HG03432 (cell line): ENCODE data around the gene RANBP10.

ENCODE experiments used
- ATAC-seq: cut with Tn5 transposase; IDR thresholded peaks from one replicate; pipeline ENCODE4 v1.9.1; 2021; ENCODE audit warnings: mild to moderate bottlenecking, moderate library complexity; ENCODE audit not compliant: unreplicated experiment

RANBP10 gene

GRCh38 chr16:67679935-67680897 lies 126.1 kb downstream of the RANBP10 start:
- ATAC-seq: no peak

GRCh38 chr16:67678354-67679023 lies 127.9 kb downstream of the RANBP10 start:
- no peak for ATAC-seq

- ATAC-seq: no peak
These were observed 128.6 kb downstream of the RANBP10 start for GRCh38 chr16:67677712-67678111.

- no peak for ATAC-seq
These were observed 129.4 kb downstream of the RANBP10 start for GRCh38 chr16:67676939-67677338.

DNA sequence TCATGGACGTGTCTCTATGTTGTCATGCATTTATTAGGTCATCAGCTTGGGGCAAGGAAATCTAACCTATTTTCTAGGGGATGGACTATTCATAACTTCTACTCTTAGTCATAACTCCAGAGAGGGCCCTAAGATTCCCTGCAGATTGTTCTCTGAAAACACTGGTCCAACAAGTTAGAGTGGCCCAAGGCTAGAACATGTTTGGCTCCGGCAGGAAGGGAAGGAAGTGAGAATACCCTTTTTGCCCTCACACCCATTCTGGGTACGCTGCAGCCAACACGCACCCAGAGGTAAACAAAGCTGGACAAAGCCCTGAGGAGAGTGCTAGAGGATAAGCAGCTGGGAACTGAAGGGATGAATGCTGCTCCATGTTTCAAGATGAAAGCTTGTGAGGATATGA lies 129.8 kb downstream of the RANBP10 start:
- ATAC-seq: no peak

- ATAC-seq: no peak
These were observed 130.4 kb downstream of the RANBP10 start for GRCh38 chr16:67675999-67676398.

DNA sequence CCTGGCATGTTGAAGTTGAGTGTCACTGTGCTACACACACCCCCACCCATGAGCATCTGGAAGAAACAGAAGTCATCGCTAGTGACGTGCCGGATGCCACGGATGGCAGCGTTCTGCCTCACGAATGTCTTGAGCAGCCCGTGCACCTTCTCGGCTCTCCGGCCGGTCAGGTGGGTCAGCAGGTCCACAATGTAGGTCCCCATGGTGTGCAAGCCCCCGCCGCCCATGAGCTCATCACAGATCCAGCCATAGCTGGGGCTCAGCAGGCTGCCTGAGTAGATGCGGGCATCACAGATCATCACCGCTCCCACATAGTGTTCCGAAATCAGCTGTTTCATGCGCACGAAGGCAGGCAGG lies 130.8 kb downstream of the RANBP10 start:
- no peak for ATAC-seq

DNA sequence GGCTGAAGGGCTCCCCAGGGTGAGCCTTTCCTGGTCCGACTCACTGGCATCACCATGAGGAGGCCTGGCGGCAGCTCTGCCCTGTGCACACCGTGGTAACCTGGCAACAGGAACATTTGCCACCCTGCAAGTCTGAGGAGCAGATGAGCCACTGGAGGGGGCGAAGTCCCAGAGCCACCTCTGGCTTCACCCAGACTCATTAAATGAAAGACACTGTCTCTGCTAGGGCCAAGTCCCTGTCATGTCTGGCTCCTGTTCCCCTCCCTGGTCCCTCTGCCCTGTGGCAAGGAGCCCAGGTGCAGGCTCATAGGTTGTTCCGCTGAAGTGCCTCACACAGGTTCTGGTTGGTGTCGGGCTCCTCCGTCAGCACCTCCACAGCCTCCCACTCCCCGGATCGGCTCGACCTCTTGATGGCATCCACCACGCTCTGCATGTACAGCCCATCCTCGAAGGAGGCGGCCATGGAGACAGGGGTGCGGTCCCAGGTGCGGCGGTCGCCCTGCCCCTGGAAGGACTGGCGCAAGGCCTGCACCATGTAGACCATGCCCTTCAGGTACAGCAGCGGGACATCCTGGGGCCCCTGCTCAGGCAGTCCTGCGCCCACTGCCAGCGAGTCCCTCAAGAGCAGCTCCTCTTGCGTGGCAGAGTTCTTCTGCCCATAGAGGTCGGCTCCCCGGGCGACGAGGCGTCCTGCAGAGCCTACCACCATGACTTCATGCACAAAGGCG lies 131.3 kb downstream of the RANBP10 start:
- no peak for ATAC-seq

GRCh38 chr16:67673712-67674580 lies 132.4 kb downstream of the RANBP10 start:
- ATAC-seq: no peak
